Measurements from ENCODE around the gene GBE1.

- no peak for TF ChIP-seq SUZ12 (IDR thresholded peaks at IDR 0.05; ENCODE audit: extremely low read depth, insufficient read depth, insufficient read length)
- TF ChIP-seq YY1 (IDR thresholded peaks at IDR 0.05; ENCODE audit: insufficient read depth, insufficient read length), result no peak
- no peak for TF ChIP-seq ZNF274 (IDR thresholded peaks at IDR 0.05; ENCODE audit: low read depth, low read length)
Measured at GRCh38 chr3:81758275-81758674, 3.2 kb downstream of the GBE1 start.
